ENCODE measurements around the gene FGF5.
"Not testable (repeated sequence)": the region's sequence is repeated elsewhere in the genome, so short reads cannot be mapped to it uniquely, and the experiment has no call there.

Gene FGF5

GRCh38 chr4:80312124-80312523 is 45.7 kb downstream of the FGF5 start:
- Histone ChIP-seq H3K4me3 (no peak overlapping the region), H3K4me1 (peaks cover 31% of the 10 kb centered on the region), H3K27me3 (ENCODE audit: low read depth) (no peaks in the 10 kb centered on the region; the same call in none of the 2 replicates), H3K36me3 (replicated peaks) (no peaks in the 10 kb centered on the region), H3K9me3 (no peaks in the 10 kb centered on the region)
- in situ Hi-C loops (cut with MboI; ENCODE audit: low sequenced_read_pairs): no loop called here
- DNase-seq (ENCODE audit: low spot score in 2 of 2): no peak

GRCh38 chr4:80313627-80314026 is 47.2 kb downstream of the FGF5 start:
- H3K4me1 ChIP-seq: peaks cover 16% of the 10 kb centered on the region
- no peak overlapping the region for H3K4me3 ChIP-seq
- in situ Hi-C loops (cut with MboI; ENCODE audit: low sequenced_read_pairs): no loop called here
- H3K36me3 ChIP-seq (replicated peaks): no peaks in the 10 kb centered on the region
- no peak for DNase-seq (ENCODE audit: low spot score in 2 of 2)
- no peaks in the 10 kb centered on the region; the same call in none of the 2 replicates for H3K27me3 ChIP-seq (ENCODE audit: low read depth)
- no peaks in the 10 kb centered on the region for H3K9me3 ChIP-seq

GRCh38 chr4:80315848-80316247 is 49.4 kb downstream of the FGF5 start:
- H3K36me3 ChIP-seq (replicated peaks); H3K9me3 ChIP-seq; H3K4me3 ChIP-seq; DNase-seq (ENCODE audit: low spot score in 2 of 2); H3K27me3 ChIP-seq (ENCODE audit: low read depth); in situ Hi-C loops (cut with MboI; ENCODE audit: low sequenced_read_pairs): not testable (repeated sequence)
- peaks cover 13% of the 10 kb centered on the region for H3K4me1 ChIP-seq

GRCh38 chr4:80321341-80321740 is 54.9 kb downstream of the FGF5 start:
- no peaks in the 10 kb centered on the region for H3K9me3 ChIP-seq
- in situ Hi-C loops (cut with MboI; ENCODE audit: low sequenced_read_pairs): no loop called here
- no peak for DNase-seq (ENCODE audit: low spot score in 2 of 2)
- no peaks in the 10 kb centered on the region for H3K4me1 ChIP-seq
- no peak overlapping the region for H3K4me3 ChIP-seq
- no peaks in the 10 kb centered on the region for H3K36me3 ChIP-seq (replicated peaks)
- no peaks in the 10 kb centered on the region; the same call in 1 of the 2 replicates for H3K27me3 ChIP-seq (ENCODE audit: low read depth)

GRCh38 chr4:80321776-80322175 is 55.3 kb downstream of the FGF5 start:
- Histone ChIP-seq H3K36me3 (replicated peaks) (no peaks in the 10 kb centered on the region), H3K4me1 (no peaks in the 10 kb centered on the region), H3K4me3 (no peak overlapping the region), H3K9me3 (no peaks in the 10 kb centered on the region), H3K27me3 (ENCODE audit: low read depth) (no peaks in the 10 kb centered on the region; the same call in 1 of the 2 replicates)
- no peak for DNase-seq (ENCODE audit: low spot score in 2 of 2)
- in situ Hi-C loops (cut with MboI; ENCODE audit: low sequenced_read_pairs): no loop called here

- no peak for DNase-seq (ENCODE audit: low spot score in 2 of 2)
These were observed 56.3 kb downstream of the FGF5 start for GRCh38 chr4:80322716-80323115.

GRCh38 chr4:80324171-80324570 is 57.7 kb downstream of the FGF5 start:
- H3K4me1 ChIP-seq: no peaks in the 10 kb centered on the region
- in situ Hi-C loops (cut with MboI; ENCODE audit: low sequenced_read_pairs): no loop called here
- H3K9me3 ChIP-seq: no peaks in the 10 kb centered on the region
- DNase-seq (ENCODE audit: low spot score in 2 of 2): no peak
- H3K36me3 ChIP-seq (replicated peaks): no peaks in the 10 kb centered on the region
- no peaks in the 10 kb centered on the region for H3K27me3 ChIP-seq (ENCODE audit: low read depth)
- H3K4me3 ChIP-seq: no peak overlapping the region

More at GRCh38 chr4:80322716-80323115, 56.3 kb downstream of the FGF5 start:
- no peak overlapping the region for H3K4me3 ChIP-seq
- in situ Hi-C loops (cut with MboI; ENCODE audit: low sequenced_read_pairs): no loop called here
- no peaks in the 10 kb centered on the region for H3K27me3 ChIP-seq (ENCODE audit: low read depth)
- no peaks in the 10 kb centered on the region for H3K9me3 ChIP-seq
- H3K36me3 ChIP-seq (replicated peaks): no peaks in the 10 kb centered on the region
- H3K4me1 ChIP-seq: no peaks in the 10 kb centered on the region

- H3K9me3 ChIP-seq: no peaks in the 10 kb centered on the region
- H3K4me3 ChIP-seq: no peak overlapping the region
- peaks cover 5% of the 10 kb centered on the region for H3K4me1 ChIP-seq
- peaks cover 12% of the 10 kb centered on the region; the same call in 1 of the 2 replicates for H3K27me3 ChIP-seq (ENCODE audit: low read depth)
- no peaks in the 10 kb centered on the region for H3K36me3 ChIP-seq (replicated peaks)
- in situ Hi-C loops (cut with MboI; ENCODE audit: low sequenced_read_pairs): loop anchor here (25.0 kb wide), 1 partner anchor 1394 kb away; the partner anchor contains the start of gene PAQR3
- no peak for DNase-seq (ENCODE audit: low spot score in 2 of 2)
These were observed 65.2 kb downstream of the FGF5 start for GRCh38 chr4:80331693-80332092.

GRCh38 chr4:80333121-80333520 is 66.7 kb downstream of the FGF5 start:
- peaks cover 5% of the 10 kb centered on the region for H3K4me1 ChIP-seq
- DNase-seq (ENCODE audit: low spot score in 2 of 2): no peak
- peaks cover 12% of the 10 kb centered on the region; the same call in 1 of the 2 replicates for H3K27me3 ChIP-seq (ENCODE audit: low read depth)
- no peaks in the 10 kb centered on the region for H3K9me3 ChIP-seq
- in situ Hi-C loops (cut with MboI; ENCODE audit: low sequenced_read_pairs): loop anchor here (25.0 kb wide), 1 partner anchor 1396 kb away; the partner anchor contains the start of gene PAQR3
- H3K36me3 ChIP-seq (replicated peaks): no peaks in the 10 kb centered on the region
- no peak overlapping the region for H3K4me3 ChIP-seq

- no peaks in the 10 kb centered on the region for H3K9me3 ChIP-seq
- no peak overlapping the region for H3K4me3 ChIP-seq
- in situ Hi-C loops (cut with MboI; ENCODE audit: low sequenced_read_pairs): loop anchor here (25.0 kb wide), 1 partner anchor 1397 kb away; the partner anchor contains the start of gene PAQR3
- DNase-seq (ENCODE audit: low spot score in 2 of 2): no peak
- no peaks in the 10 kb centered on the region for H3K36me3 ChIP-seq (replicated peaks)
- peaks cover 11% of the 10 kb centered on the region; the same call in 1 of the 2 replicates for H3K27me3 ChIP-seq (ENCODE audit: low read depth)
- peaks cover 5% of the 10 kb centered on the region for H3K4me1 ChIP-seq
These were observed 68.1 kb downstream of the FGF5 start for GRCh38 chr4:80334568-80334967.

- peak overlapping the region; percentile 40 for H3K4me3 ChIP-seq
- H3K9me3 ChIP-seq: no peaks in the 10 kb centered on the region
- H3K27me3 ChIP-seq (ENCODE audit: low read depth): 0 out of 2 replicates have a peak, but pooled peaks cover 5% of the 10 kb centered on the region
- in situ Hi-C loops (cut with MboI; ENCODE audit: low sequenced_read_pairs): loop anchor here (25.0 kb wide), 1 partner anchor 1398 kb away; the partner anchor contains the start of gene PAQR3
- no peaks in the 10 kb centered on the region for H3K36me3 ChIP-seq (replicated peaks)
- H3K4me1 ChIP-seq: peaks cover 5% of the 10 kb centered on the region
- no peak for DNase-seq (ENCODE audit: low spot score in 2 of 2)
These were observed 68.7 kb downstream of the FGF5 start for GRCh38 chr4:80335226-80335553.

- no peaks in the 10 kb centered on the region for H3K9me3 ChIP-seq
- DNase-seq (ENCODE audit: low spot score in 2 of 2): peak; percentile 90 to 96
- in situ Hi-C loops (cut with MboI; ENCODE audit: low sequenced_read_pairs): loop anchor here (25.0 kb wide), 1 partner anchor 1398 kb away; the partner anchor contains the start of gene PAQR3
- H3K36me3 ChIP-seq (replicated peaks): no peaks in the 10 kb centered on the region
- peaks cover 5% of the 10 kb centered on the region for H3K4me1 ChIP-seq
- H3K4me3 ChIP-seq: peak within 1 kb of the TSS; percentile 40
- 0 out of 2 replicates have a peak, but pooled peaks cover 5% of the 10 kb centered on the region for H3K27me3 ChIP-seq (ENCODE audit: low read depth)
These were observed 69.3 kb downstream of the FGF5 start, which contains the start of gene CFAP299 for GRCh38 chr4:80335554-80336358. TSS of gene CFAP299 (plus strand) at chr4:80335730.

GRCh38 chr4:80336582-80336981 is 70.1 kb downstream of the FGF5 start:
- Histone ChIP-seq H3K36me3 (replicated peaks) (no peaks in the 10 kb centered on the region), H3K9me3 (no peaks in the 10 kb centered on the region), H3K4me3 (no peak overlapping the region), H3K4me1 (peaks cover 5% of the 10 kb centered on the region), H3K27me3 (ENCODE audit: low read depth) (0 out of 2 replicates have a peak, but pooled peaks cover 5% of the 10 kb centered on the region)
- DNase-seq (ENCODE audit: low spot score in 2 of 2): peak; percentile 38 to 46
- in situ Hi-C loops (cut with MboI; ENCODE audit: low sequenced_read_pairs): loop anchor here (25.0 kb wide), 1 partner anchor 1399 kb away; the partner anchor contains the start of gene PAQR3

- in situ Hi-C loops (cut with MboI; ENCODE audit: low sequenced_read_pairs): loop anchor here (25.0 kb wide), 1 partner anchor 1403 kb away; the partner anchor contains the start of gene PAQR3
- H3K27me3 ChIP-seq (ENCODE audit: low read depth): no peaks in the 10 kb centered on the region
- H3K4me3 ChIP-seq: no peak overlapping the region
- no peaks in the 10 kb centered on the region for H3K36me3 ChIP-seq (replicated peaks)
- no peak for DNase-seq (ENCODE audit: low spot score in 2 of 2)
- peaks cover 4% of the 10 kb centered on the region for H3K4me1 ChIP-seq
- no peaks in the 10 kb centered on the region for H3K9me3 ChIP-seq
These were observed 73.6 kb downstream of the FGF5 start for GRCh38 chr4:80340036-80340435.
